K562 (cell line): ENCODE data around the gene ITPRIP. TPM values are rescaled to one million over a fixed set of nuclear protein-coding genes. Genes with fewer than 3 reads are reported as not detected.

Experiments
- ADNP ChIP-seq: fragments of 200-800 bp; sonication (Bioruptor generic); IDR thresholded peaks from 2 replicates; pipeline ENCODE4 v1.6.1; 2016; ENCODE audit warnings: missing genetic modification characterization, missing compliant biosample characterization
- ATF1 ChIP-seq, 2 experiments: fragments of 450-650 bp in 1 of 2; IDR thresholded peaks; 2 replicates each; pipeline ENCODE4 v1.6.1; 2016; ENCODE audit warnings: missing compliant biosample characterization in 1 of 2, missing genetic modification characterization in 1 of 2
- BRCA1 ChIP-seq, 2 experiments: fragments of 450-650 bp in 1 of 2; sonication (generic) in 1 of 2; formaldehyde crosslinking in 1 of 2; IDR thresholded peaks; 2 replicates each; pipeline versions ENCODE4 v1.5.0 to v1.6.1; 2017 to 2020; ENCODE audit warnings: mild to moderate bottlenecking in 1 of 2, missing genetic modification reagents in 1 of 2
- CLOCK ChIP-seq: fragments of 250-450 bp; sonication (Bioruptor Pico); IDR thresholded peaks from 2 replicates; pipeline ENCODE4 v1.4.0; 2020; ENCODE audit warnings: mild to moderate bottlenecking, moderate library complexity, borderline replicate concordance
- E4F1 ChIP-seq: fragments of 250-450 bp; sonication (Bioruptor Pico); IDR thresholded peaks from 2 replicates; pipeline ENCODE4 v1.5.0; 2021; ENCODE audit warnings: mild to moderate bottlenecking, borderline replicate concordance
- EHMT2 ChIP-seq: fragments of 450-650 bp; IDR thresholded peaks from 2 replicates; pipeline ENCODE4 v1.6.1; 2018; ENCODE audit warnings: antibody characterized with exemption
- EP300 ChIP-seq: IDR thresholded peaks from 2 replicates; pipeline ENCODE4 v1.6.1; 2012; ENCODE audit warnings: low read length, improper control_type of control experiment
- ETS1 ChIP-seq: conservative IDR thresholded peaks from 2 replicates; pipeline ENCODE4 v1.6.1; 2011; ENCODE audit warnings: low read depth, mild to moderate bottlenecking, low read length; ENCODE audit not compliant: control insufficient read depth
- GATAD2A ChIP-seq: fragments of 450-650 bp; IDR thresholded peaks from 2 replicates; pipeline ENCODE4 v1.6.1; 2017
- GTF2A2 ChIP-seq: IDR thresholded peaks from 2 replicates; pipeline ENCODE4 v1.6.1; 2016; ENCODE audit warnings: mild to moderate bottlenecking, missing genetic modification characterization, missing compliant biosample characterization
- HDAC8 ChIP-seq: fragments of 450-650 bp; IDR thresholded peaks from 2 replicates; pipeline ENCODE4 v1.6.1; 2016; ENCODE audit warnings: mild to moderate bottlenecking, missing genetic modification characterization, moderate library complexity, missing compliant biosample characterization
- IFI16 ChIP-seq: fragments of 250-450 bp; sonication (Bioruptor Pico); IDR thresholded peaks from 2 replicates; pipeline ENCODE4 v2.1.2; 2022; ENCODE audit warnings: mild to moderate bottlenecking, inconsistent platforms
- L3MBTL2 ChIP-seq: fragments of 450-650 bp; IDR thresholded peaks from 2 replicates; pipeline ENCODE4 v1.6.1; 2016; ENCODE audit warnings: mild to moderate bottlenecking, moderate library complexity
- NFATC3 ChIP-seq: fragments of 450-650 bp; IDR thresholded peaks from 2 replicates; pipeline ENCODE4 v1.6.1; 2017; ENCODE audit warnings: mild to moderate bottlenecking
- PHTF2 ChIP-seq: fragments of 250-450 bp; sonication (Bioruptor Pico); IDR thresholded peaks from 2 replicates; pipeline ENCODE4 v1.5.0; 2021; ENCODE audit warnings: mild to moderate bottlenecking
- PML ChIP-seq: IDR thresholded peaks from 2 replicates; pipeline ENCODE4 v1.6.1; 2012; ENCODE audit warnings: low read length, inconsistent platforms
- POU5F1 ChIP-seq: fragments of 150-350 bp; IDR thresholded peaks from 2 replicates; pipeline ENCODE4 v1.6.1; 2014; ENCODE audit warnings: borderline replicate concordance, low read length, low read depth, mild to moderate bottlenecking; ENCODE audit not compliant: partially characterized antibody
- RBM14 ChIP-seq: fragments of 200-400 bp; formaldehyde crosslinking; IDR thresholded peaks from 2 replicates; pipeline ENCODE4 v1.6.1; 2018; ENCODE audit warnings: low read depth, mild to moderate bottlenecking, low read length, moderate library complexity, borderline replicate concordance; ENCODE audit not compliant: insufficient read depth
- RFX1 ChIP-seq: fragments of 450-650 bp; IDR thresholded peaks from 2 replicates; pipeline ENCODE4 v1.6.1; 2016; ENCODE audit warnings: mild to moderate bottlenecking, moderate library complexity
- SREBF2 ChIP-seq: sonication (generic); formaldehyde crosslinking; IDR thresholded peaks from 2 replicates; pipeline ENCODE4 v1.4.0; 2020; ENCODE audit warnings: mild to moderate bottlenecking, missing genetic modification reagents
- THRB ChIP-seq: fragments of 450-650 bp; formaldehyde crosslinking; conservative IDR thresholded peaks from 2 replicates; pipeline ENCODE4 v1.4.0; 2022; ENCODE audit warnings: mild to moderate bottlenecking, missing genetic modification characterization
- ZC3H11A ChIP-seq: IDR thresholded peaks from 2 replicates; pipeline ENCODE4 v1.6.1; 2012; ENCODE audit warnings: low read depth, low read length, improper control_type of control experiment
- ZNF583 ChIP-seq: fragments of 250-450 bp; sonication (Bioruptor Pico); IDR thresholded peaks from 2 replicates; pipeline ENCODE4 v1.4.0; 2020
- polyA plus RNA-seq, 8 experiments: library from polyadenylated mRNA; depleted of rRNA in 4 of 8; stranded (reverse) in 5 of 8; unstranded in 3 of 8; fragments of >200 nt; fragmentation: Nextera tagmentation in 2 of 8; fragmentation: Illumina TruSeq in 1 of 8; extraction: Ambion mirVana in 2 of 8; extraction: Trizol in 1 of 8; gene quantifications; 2 replicates each; pipeline versions ENCODE4 v1.2.1 to v1.2.3, GENCODE V29; 2011 to 2014; ENCODE audit warnings: inconsistent platforms in 1 of 8, missing spikeins in 1 of 8
- total RNA-seq, 7 experiments: library from RNA; depleted of rRNA in 6 of 7; stranded (reverse); fragments of >200 nt in 6 of 7; fragmentation: Illumina TruSeq in 2 of 7; extraction: Trizol in 2 of 7; gene quantifications; 2 replicates each; pipeline versions ENCODE4 v1.2.1 to v1.2.3, GENCODE V29; 2011 to 2021; ENCODE audit warnings: low replicate concordance in 1 of 7

The ITPRIP gene
- total and polyA plus RNA-seq, 9 of the 15 experiments (the other 6 are each of a cell fraction or from before 2014, with no cell fraction given), result 4.4 to 28.5 (median 10.9) TPM

- TF ChIP-seq EP300, result peak; percentile 91
- no peak for TF ChIP-seq ADNP (tag)
- no peak for TF ChIP-seq RBM14
- TF ChIP-seq E4F1 (CRISPR knock-in tag), result no peak
- no peak for TF ChIP-seq THRB (CRISPR knock-in tag)
- TF ChIP-seq L3MBTL2, result no peak
- no peak for TF ChIP-seq ETS1
- TF ChIP-seq SREBF2, result no peak
- TF ChIP-seq ZC3H11A, result no peak
- TF ChIP-seq ZNF583 (CRISPR knock-in tag), result no peak
- TF ChIP-seq IFI16 (CRISPR knock-in tag), result no peak
- TF ChIP-seq BRCA1 (IDR thresholded peaks at IDR 0.05), result no peak
- TF ChIP-seq BRCA1 (CRISPR knock-in tag; IDR thresholded peaks at IDR 0.05), result no peak
- no peak for TF ChIP-seq GTF2A2 (tag)
- TF ChIP-seq POU5F1, result no peak
- TF ChIP-seq EHMT2, result no peak
- TF ChIP-seq NFATC3, result no peak
- TF ChIP-seq GATAD2A, result 0 out of 2 replicates have a peak, but pooled peaks have one; percentile 9
- TF ChIP-seq HDAC8 (tag), result no peak
- no peak for TF ChIP-seq RFX1
- TF ChIP-seq PML, result peak; percentile 51; the same call in 1 of the 2 replicates
- no peak for TF ChIP-seq ATF1 (CRISPR knock-in tag; IDR thresholded peaks at IDR 0.05)
- TF ChIP-seq ATF1 (tag; IDR thresholded peaks at IDR 0.05), result 0 out of 2 replicates have a peak, but pooled peaks have one; percentile 45
- TF ChIP-seq CLOCK (CRISPR knock-in tag), result no peak
- no peak for TF ChIP-seq PHTF2 (CRISPR knock-in tag)
Observed at GRCh38 chr10:104340111-104340526, 1.9 kb upstream of the ITPRIP start (continued).
